ENCODE data around the gene HOXD3. TPM values are rescaled to one million over a fixed set of nuclear protein-coding genes. Genes with fewer than 3 reads are reported as not detected.

HOXD3 gene
- total and polyA plus RNA-seq, 5 experiments from 2014 or later, result not detected

DNA sequence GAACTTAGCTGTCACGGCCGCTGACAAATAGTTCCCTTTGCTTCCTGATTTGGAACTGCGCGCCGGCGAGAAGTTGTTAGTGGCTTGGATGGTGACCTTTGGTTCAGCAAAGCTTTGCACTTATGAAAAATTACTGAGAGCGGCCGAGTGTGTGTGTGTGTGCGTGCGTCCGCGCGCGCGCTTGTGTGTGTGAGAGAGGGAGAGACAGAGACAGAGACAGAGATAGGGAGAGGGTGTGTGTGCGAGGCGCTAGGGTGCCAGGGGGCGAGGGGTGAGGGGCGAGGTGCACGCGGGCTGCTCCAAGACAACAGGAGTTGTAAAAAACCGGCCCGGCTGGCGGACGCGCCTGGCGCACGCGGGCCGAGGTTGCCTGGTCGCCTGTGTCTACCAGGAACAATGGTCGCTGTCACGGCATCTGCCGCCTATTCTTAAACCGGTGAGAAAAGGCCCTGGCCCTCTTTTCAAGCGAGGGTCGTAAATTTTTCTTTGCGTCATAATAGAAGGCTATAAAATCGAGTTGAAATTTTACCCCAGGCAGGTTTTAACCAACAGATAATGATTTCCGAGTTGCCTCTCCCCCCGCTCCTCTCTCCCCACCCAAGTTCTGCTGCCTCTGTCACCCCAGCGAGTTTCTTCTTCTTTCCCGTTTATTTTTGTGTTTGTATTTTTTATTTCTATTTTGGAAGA lies 535 bp downstream of the HOXD3 start:
- POLR2A ChIA-PET, result no interaction called here
- Mint-ChIP-seq H3K4me3 (peak overlapping the region in 9 of 10 donors; percentile 1 to 81 (median 66)), H3K27me3 (peaks cover 41 to 89% (median 75%) of the 10 kb centered on the region in 5 donors), H3K27ac (peak overlapping the region in 2 of 10 donors; percentile 50 to 56), H3K9me3 (peaks cover 0 to 2% (median 0%) of the 10 kb centered on the region in 9 donors), H3K4me1 (peaks cover 11 to 28% (median 16%) of the 10 kb centered on the region in 4 donors), H3K36me3 (peaks cover 2 to 5% (median 4%) of the 10 kb centered on the region in 3 donors)
- DNase-seq (no peak), ATAC-seq (no peak)

DNA sequence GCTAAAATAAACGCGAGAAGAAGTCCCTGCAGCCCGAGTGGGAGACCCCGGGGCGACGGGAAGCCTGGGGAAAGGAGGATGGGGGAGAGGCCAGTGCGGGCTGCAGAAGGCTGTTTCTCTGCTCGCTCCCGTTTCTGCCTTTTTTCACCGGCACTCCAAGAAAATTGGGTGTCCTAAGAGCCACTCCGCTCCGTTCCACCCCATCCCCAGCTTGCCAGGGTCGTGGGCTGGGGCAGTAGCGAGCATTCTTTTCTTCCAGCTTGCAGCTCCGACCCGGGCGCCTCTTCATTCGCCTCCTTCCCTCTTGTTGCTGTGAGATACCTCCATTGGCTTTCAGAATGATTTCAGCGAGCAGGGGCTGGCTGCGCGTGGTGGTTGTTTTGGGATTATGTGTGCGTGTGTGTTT lies 1.1 kb downstream of the HOXD3 start:
- peaks cover 0 to 2% (median 0%) of the 10 kb centered on the region in 9 donors for H3K9me3 Mint-ChIP-seq
- peaks cover 10 to 28% (median 18%) of the 10 kb centered on the region in 4 donors for H3K4me1 Mint-ChIP-seq
- peaks cover 2 to 6% (median 5%) of the 10 kb centered on the region in 3 donors for H3K36me3 Mint-ChIP-seq
- H3K27me3 Mint-ChIP-seq, result peaks cover 41 to 89% (median 79%) of the 10 kb centered on the region in 5 donors
- DNase-seq (no peak), ATAC-seq (no peak)
- POLR2A ChIA-PET, result no interaction called here
- peak overlapping the region in 2 of 10 donors; percentile 34 to 69 for H3K27ac Mint-ChIP-seq
- H3K4me3 Mint-ChIP-seq, result peak overlapping the region in 9 of 10 donors; percentile 24 to 81 (median 69)

DNA sequence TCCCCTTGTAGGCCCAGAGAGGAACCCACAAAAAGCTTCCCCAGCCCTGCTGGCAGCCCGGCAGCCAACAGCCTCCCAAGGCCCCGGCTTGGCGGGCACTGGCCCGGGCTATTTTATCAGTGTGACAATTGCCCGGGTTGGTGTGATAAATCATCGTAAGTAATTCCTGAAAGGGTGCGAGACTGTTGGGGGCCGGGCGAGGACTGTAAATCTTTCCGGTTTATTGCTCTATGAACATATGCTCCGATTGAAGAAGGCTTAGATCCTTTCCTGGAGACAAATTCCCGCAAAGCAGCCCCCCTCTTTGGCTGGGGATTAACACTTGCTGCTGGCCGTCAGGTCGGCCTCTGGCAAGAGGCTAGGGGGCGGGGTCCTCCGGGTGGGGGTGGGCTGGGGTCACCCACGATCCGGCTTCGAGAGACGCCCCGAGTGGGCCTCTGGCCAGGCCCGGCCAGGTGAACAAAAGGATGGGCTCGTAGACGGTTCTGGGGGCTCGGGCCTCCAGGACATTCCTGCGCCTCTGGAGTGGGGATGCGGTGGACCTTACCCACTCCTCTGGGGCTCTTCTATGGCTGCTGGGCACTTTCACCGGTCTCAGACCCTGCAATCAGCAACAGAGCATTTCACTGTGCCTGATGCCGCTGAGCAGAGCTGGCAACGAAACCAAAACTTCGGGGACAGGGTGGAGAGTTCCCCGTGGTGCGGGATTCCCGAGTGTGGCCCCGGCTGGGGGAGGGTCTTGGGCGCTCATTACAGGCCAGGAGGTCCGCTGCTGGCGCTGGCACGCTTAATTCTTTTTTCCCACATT lies 2.0 kb downstream of the HOXD3 start:
- H3K27me3 Mint-ChIP-seq, result peaks cover 49 to 89% (median 83%) of the 10 kb centered on the region in 5 donors
- peaks cover 11 to 32% (median 22%) of the 10 kb centered on the region in 4 donors for H3K4me1 Mint-ChIP-seq
- peaks cover 5 to 14% (median 5%) of the 10 kb centered on the region in 3 donors for H3K36me3 Mint-ChIP-seq
- POLR2A ChIA-PET, result no interaction called here
- no peak overlapping the region for H3K27ac Mint-ChIP-seq
- peaks cover 0 to 7% (median 2%) of the 10 kb centered on the region in 9 donors for H3K9me3 Mint-ChIP-seq
- peak overlapping the region in 7 of 10 donors; percentile 29 to 64 (median 51) for H3K4me3 Mint-ChIP-seq
- DNase-seq, result no peak
- no peak for ATAC-seq

DNA sequence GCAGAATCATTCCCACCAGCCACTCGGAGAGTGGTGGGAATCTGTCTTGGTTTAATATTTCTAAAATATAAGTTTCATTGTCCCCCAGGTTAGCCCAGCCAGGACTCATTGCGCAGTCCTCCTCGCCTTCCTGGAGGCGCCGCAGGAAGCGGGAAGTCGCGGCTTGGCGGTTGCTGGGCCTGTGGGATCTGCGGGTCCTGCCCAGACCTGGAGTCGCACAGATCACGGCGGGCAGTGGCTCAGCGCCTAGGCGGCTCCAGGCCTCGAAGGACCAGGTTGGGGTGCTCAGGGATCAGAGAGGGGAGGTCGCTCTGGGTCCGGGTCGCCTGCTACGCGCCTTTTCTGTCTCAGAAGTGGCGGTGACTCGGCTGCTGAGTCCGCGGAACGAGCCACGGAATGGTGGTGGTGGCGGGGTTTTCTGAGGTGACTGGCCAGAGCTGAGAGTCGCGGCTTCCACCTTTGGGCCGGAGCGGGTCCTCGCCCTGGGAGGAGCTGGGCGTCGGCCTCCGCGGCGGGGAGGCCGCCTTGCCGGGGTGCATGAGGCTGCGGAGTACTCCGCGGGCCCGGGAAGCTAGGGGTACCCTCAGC lies 2.6 kb downstream of the HOXD3 start:
- no peak overlapping the region for H3K27ac Mint-ChIP-seq
- ATAC-seq (no peak), DNase-seq (no peak)
- H3K27me3 Mint-ChIP-seq, result peaks cover 47 to 89% (median 81%) of the 10 kb centered on the region in 5 donors
- peak overlapping the region in 7 of 10 donors; percentile 29 to 64 (median 50) for H3K4me3 Mint-ChIP-seq
- H3K4me1 Mint-ChIP-seq, result peaks cover 14 to 37% (median 24%) of the 10 kb centered on the region in 4 donors
- peaks cover 5 to 19% (median 8%) of the 10 kb centered on the region in 3 donors for H3K36me3 Mint-ChIP-seq
- peaks cover 0 to 11% (median 3%) of the 10 kb centered on the region in 9 donors for H3K9me3 Mint-ChIP-seq
- POLR2A ChIA-PET, result no interaction called here

DNA sequence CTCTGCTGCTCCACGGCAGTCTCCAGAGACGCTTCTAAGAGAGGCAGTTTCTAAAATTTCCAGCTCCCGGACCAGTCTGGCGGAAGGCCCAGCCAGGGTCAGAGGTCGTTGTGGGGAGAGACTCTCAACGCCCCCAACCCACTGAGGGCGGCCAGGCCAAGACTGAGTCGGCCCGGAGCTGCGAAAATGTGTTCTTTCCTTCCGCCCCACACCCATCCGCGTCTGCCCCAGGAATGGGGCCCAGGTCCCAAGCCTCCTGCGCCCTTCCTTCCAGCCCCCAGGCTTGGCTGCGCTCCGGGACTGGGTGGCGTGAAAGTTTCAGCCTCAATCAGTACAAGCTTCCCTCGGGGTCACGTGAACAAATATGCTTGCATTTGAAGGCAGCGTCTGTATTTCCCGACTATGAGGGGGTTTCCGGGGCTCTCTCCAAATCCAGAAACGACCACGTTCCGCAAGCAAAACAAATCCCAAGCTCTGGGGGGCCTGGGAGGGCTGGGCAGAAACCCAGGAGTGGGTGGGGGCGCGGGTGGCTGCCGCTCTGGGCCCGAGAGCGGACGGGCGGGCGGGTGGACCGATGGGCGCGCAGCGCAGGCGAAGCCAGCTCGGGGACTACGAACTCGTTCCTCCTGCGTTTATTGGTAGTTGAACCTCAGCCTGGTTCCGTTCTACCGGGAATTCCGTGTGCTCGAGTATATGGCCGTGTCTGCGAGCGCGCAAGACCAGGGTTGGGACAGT lies 3.3 kb downstream of the HOXD3 start:
- peaks cover 5 to 19% (median 8%) of the 10 kb centered on the region in 3 donors for H3K36me3 Mint-ChIP-seq
- H3K27ac Mint-ChIP-seq, result peak overlapping the region in 2 of 10 donors; percentile 29 to 74
- H3K4me3 Mint-ChIP-seq, result peak overlapping the region in 7 of 10 donors; percentile 20 to 66 (median 48)
- POLR2A ChIA-PET, result no interaction called here
- H3K4me1 Mint-ChIP-seq, result peaks cover 14 to 37% (median 25%) of the 10 kb centered on the region in 4 donors
- ATAC-seq, result no peak
- H3K9me3 Mint-ChIP-seq, result peaks cover 0 to 11% (median 3%) of the 10 kb centered on the region in 9 donors
- peaks cover 45 to 89% (median 78%) of the 10 kb centered on the region in 5 donors for H3K27me3 Mint-ChIP-seq
- DNase-seq, result no peak

DNA sequence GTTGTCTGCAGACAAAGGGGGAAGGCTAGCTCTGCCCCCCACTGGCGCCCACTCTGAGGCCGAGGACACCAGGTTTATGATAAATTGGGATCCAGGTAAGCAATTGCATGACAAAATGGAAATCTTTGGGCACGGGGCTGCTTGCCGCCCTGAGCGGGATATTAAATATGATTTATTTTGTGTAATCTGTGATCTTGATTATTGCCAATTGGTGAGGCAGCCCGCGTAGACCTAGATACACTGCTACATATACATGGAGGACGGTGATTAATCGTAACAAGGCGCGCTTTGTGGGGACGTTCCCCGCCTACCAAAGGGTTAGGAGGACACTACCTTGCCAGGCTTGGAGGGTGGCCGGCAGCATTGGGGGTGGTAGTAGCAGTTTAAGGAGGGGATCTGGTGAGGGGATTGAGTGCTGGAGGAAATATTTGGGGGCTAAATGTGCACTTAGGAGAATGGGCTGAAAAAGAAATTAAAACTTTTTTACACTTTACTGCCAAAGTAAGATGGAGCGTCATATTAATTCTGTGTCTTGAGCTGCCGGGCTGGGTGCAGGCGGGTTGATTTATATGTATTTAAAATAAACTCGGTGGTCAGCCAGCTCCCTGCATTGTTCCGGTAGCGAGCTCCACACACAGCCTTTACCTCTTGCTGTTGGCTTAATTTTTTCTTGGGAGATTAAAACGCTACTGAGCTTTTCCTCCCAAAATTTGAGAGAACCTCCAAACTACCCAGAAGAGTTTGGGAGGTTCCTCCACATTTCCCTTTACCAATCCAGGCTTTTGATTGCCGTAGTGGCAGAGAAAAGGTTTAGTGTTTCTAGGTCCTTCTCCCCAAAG lies 4.1 kb downstream of the HOXD3 start:
- ATAC-seq, result no peak
- POLR2A ChIA-PET, result no interaction called here
- H3K27ac Mint-ChIP-seq, result peak overlapping the region in 2 of 10 donors; percentile 29 to 74

DNA sequence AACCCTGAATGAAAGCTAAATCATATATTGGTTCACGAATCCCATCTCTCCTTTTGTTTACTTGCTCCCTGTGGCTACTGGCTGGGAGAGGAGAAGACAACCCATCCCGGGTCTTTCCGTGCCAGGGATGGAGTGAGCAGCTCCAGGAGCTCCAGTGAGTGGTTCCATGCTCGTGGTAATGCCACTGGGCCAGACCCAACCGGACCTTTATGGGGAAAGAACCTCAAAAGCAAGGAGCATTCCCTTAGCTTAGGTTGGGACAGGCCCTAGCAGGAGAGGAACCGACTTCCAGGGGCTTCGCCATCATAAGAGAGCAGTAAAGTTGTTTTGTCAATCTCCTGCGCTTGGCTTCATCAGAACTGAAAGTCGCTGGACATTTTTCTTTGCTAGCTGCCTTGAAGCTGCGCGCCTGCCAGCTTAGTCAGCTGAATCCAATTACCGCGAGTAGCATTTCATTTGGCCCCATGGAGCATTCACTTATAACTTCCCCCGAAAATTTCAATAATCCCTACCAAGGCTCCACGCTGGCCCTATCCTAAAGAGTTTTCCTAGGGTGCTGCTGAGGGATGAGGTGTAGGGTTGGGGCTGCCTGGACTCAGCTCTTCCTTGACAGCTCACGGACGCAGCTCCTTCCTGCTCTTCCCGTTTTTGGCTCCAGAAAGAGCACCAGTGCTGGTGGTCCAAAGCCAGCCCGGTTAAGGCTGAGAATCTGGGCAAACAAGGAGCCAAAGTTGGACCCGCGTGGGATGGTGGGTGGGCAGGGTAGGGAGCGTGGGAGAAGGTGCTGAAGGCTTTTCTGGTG lies 4.9 kb downstream of the HOXD3 start:
- no peak overlapping the region for H3K27ac Mint-ChIP-seq
- ATAC-seq (no peak), DNase-seq (no peak)
- H3K27me3 Mint-ChIP-seq, result peaks cover 53 to 90% (median 81%) of the 10 kb centered on the region in 5 donors
- H3K4me3 Mint-ChIP-seq, result no peak overlapping the region
- POLR2A ChIA-PET, result no interaction called here
- peaks cover 0 to 11% (median 3%) of the 10 kb centered on the region in 9 donors for H3K9me3 Mint-ChIP-seq
- peaks cover 5 to 20% (median 8%) of the 10 kb centered on the region in 3 donors for H3K36me3 Mint-ChIP-seq
- peaks cover 13 to 37% (median 22%) of the 10 kb centered on the region in 4 donors for H3K4me1 Mint-ChIP-seq

More for the DNA sequence above, 4.1 kb downstream of the HOXD3 start:
- Mint-ChIP-seq H3K9me3 (peaks cover 0 to 11% (median 3%) of the 10 kb centered on the region in 9 donors), H3K4me1 (peaks cover 14 to 37% (median 25%) of the 10 kb centered on the region in 4 donors), H3K4me3 (peak overlapping the region in 3 of 10 donors; percentile 30 to 49 (median 48)), H3K27me3 (peaks cover 50 to 89% (median 79%) of the 10 kb centered on the region in 5 donors), H3K36me3 (peaks cover 5 to 19% (median 8%) of the 10 kb centered on the region in 3 donors)
- no peak for DNase-seq

DNA sequence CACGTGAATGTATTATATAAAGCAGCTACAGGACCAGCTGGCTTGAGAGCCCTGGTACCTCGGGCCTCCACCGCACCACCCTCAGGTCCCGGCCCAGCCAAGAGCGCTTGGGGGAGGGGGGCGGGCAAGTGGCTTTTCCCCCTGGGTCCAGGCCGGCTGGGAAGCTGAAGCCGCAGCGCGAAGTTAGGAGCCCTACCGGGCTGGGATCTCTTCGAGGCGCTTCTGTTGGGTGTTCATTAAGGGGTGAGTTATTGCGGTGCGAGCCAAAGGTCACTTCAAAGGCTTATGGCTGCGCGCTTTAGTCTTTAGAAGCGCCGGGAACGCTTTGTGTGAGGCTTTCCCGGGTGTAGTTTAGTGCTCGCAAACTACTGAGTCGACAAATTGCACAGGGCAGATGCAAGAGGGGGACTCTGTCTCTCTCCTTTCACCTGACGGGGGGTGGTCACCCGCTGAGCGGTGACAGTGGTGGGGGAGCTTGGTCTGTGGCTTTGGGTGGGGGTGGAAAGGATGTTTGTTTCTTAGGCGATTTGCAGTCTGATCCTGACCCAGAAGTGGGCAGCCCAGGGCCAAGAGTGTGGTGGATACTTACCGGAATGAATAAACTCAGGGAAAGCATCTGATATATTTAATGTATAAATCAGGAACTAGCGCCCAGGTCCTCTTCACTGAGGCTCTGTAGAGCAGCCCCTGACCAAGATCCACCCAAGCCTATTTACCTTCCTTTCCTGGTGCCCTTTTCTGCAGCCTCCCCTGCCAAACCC lies 6.0 kb downstream of the HOXD3 start:
- DNase-seq, result no peak
- peaks cover 58 to 92% (median 78%) of the 10 kb centered on the region in 5 donors for H3K27me3 Mint-ChIP-seq
- H3K4me1 Mint-ChIP-seq, result peaks cover 7 to 28% (median 17%) of the 10 kb centered on the region in 4 donors
- no peak overlapping the region for H3K4me3 Mint-ChIP-seq
- POLR2A ChIA-PET, result no interaction called here
- peak overlapping the region in 2 of 10 donors; percentile 38 to 89 for H3K27ac Mint-ChIP-seq
- peaks cover 0 to 11% (median 5%) of the 10 kb centered on the region in 9 donors for H3K9me3 Mint-ChIP-seq
- H3K36me3 Mint-ChIP-seq, result peaks cover 5 to 26% (median 5%) of the 10 kb centered on the region in 3 donors
- ATAC-seq, result no peak

DNA sequence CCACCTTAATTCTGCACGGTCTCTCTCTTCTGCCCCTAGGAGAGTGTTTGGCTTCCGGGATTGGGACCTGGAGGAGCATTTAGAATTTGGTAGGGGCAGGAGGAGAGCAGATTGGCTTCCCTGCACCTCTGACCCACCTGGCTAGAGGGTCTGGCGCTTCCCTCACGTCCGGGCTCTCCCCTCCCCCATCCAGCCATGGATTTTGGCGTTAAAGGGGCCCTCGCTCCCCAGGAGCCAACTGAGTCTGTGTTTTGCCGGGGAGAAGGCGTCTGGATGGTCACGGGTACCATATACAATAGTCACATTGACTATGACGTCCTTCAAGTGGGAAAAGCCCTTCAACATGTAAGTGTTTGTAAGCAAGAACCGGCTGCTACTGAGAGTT lies 6.6 kb downstream of the HOXD3 start:
- no peak for DNase-seq
- H3K9me3 Mint-ChIP-seq, result peaks cover 0 to 11% (median 5%) of the 10 kb centered on the region in 9 donors
- no peak for ATAC-seq
- peaks cover 5 to 22% (median 14%) of the 10 kb centered on the region in 4 donors for H3K4me1 Mint-ChIP-seq
- H3K4me3 Mint-ChIP-seq, result peak overlapping the region in 6 of 10 donors; percentile 12 to 56 (median 34)
- POLR2A ChIA-PET, result no interaction called here
- H3K36me3 Mint-ChIP-seq, result peaks cover 2 to 26% (median 5%) of the 10 kb centered on the region in 3 donors
- H3K27me3 Mint-ChIP-seq, result peaks cover 54 to 91% (median 74%) of the 10 kb centered on the region in 5 donors
- H3K27ac Mint-ChIP-seq, result peak overlapping the region in 3 of 10 donors; percentile 38 to 63 (median 48)

DNA sequence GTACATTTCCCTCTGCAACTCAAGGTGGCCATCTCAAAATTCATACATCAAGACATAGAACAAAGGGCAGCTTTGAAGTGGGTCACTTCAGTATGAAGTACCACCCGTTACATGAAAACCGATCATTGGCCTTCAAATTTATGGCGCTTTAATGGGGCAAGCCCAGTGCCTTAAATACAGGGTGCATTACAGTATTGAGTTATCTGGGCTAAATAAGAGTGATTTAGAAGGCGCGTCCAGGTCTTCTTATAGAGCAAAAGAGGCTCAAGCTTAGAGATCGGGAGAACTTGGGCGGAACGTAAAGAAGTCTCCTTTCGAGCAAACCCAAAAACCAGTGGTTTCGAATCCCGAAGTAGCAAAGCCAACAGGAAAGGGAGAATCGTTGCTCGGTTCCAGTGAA lies 7.1 kb downstream of the HOXD3 start:
- POLR2A ChIA-PET, result no interaction called here
- DNase-seq (no peak), ATAC-seq (no peak)
- peaks cover 5 to 22% (median 13%) of the 10 kb centered on the region in 4 donors for H3K4me1 Mint-ChIP-seq
- peaks cover 0 to 11% (median 5%) of the 10 kb centered on the region in 9 donors for H3K9me3 Mint-ChIP-seq
- peaks cover 2 to 26% (median 5%) of the 10 kb centered on the region in 3 donors for H3K36me3 Mint-ChIP-seq
- peak overlapping the region in 3 of 10 donors; percentile 38 to 72 (median 48) for H3K27ac Mint-ChIP-seq
- H3K4me3 Mint-ChIP-seq, result peak overlapping the region in 6 of 10 donors; percentile 12 to 57 (median 40)
- peaks cover 54 to 93% (median 74%) of the 10 kb centered on the region in 5 donors for H3K27me3 Mint-ChIP-seq

All from naive thymus-derived CD8-positive, alpha-beta T cell (primary cell).